NCI-H526 (cell line): ENCODE measurements around the gene ADAMTSL2.

ENCODE experiments used
- DNase-seq, 2 experiments: peaks; one replicate each; lab custom pipeline; 2025; lab: John Stamatoyannopoulos, UW

ADAMTSL2 gene

DNA sequence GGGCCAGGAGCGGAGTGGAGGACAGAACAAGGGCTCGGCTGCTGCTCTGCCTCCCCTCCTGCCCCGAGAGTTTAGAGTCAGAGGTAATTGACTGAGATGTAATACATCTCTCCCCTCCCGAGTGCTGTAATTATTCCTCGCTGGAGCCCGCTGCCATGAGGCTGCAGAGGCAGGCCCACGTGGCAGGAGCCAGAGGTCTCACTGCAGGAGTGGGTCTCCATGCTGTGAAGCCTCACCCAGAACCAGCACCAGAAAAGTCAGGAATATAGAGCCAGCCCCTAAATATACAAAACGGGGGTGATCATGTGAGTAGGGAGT lies 72.2 kb downstream of the ADAMTSL2 start:
- DNase-seq, result no peak

DNA sequence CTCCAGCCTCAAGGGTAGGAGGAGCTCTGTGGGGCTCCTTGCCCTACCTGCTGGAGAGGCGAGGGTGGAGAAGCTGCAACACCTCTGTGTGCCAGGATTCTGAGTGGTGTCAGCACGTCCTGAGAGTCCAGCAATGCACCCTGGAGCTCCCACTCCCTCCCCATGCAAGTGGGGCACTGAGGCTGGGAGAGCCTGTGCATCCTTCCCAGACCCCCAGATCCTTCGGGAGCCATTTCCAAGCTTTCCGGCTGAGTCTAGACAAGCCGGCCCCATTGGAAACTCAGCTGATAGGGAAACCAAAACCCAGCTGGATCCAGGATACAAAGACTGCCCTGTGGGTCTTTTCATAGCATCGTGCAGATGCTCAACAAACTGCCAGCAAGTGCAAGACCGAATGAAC lies 72.9 kb downstream of the ADAMTSL2 start:
- DNase-seq, result no peak

DNA sequence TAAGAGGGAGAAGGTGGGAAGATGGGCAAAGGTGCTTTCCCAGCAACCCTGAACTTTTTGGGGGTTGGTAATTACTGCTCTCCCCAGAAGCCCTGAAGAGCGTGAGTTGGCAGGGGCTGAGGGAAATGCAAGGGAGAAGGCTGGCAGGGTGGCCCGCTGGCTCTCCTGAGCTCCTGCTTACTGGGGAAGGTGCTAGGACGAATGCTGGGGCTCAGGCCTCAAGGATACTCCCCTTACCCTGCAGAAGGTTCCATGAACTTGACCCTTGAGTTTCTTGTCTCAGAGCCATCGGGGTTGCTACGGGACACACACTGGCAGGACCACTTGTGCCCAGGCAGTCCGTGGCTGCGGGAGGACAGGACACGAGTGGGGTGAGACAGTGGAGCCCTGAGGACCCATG lies 73.5 kb downstream of the ADAMTSL2 start:
- DNase-seq, result no peak

DNA sequence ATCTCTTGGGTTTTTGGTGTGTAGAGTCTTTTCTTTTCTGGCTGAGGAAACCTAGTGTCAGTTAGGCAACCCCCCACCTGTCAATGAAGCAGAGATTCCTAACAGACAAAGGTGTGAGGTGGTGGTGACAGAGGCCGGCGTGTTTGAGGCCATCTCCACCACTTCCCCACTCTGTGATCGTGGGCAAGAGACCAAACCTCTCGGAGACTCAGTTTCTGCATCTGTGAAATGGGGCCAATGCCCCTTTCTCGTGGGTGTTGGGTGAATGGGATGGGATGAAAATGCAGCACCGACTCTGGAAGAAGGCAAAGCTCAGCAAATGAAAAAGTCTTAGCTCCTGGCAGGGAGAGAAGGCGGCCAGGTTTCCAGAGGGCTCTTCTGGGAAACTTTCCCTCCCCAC lies 73.9 kb downstream of the ADAMTSL2 start:
- no peak for DNase-seq

DNA sequence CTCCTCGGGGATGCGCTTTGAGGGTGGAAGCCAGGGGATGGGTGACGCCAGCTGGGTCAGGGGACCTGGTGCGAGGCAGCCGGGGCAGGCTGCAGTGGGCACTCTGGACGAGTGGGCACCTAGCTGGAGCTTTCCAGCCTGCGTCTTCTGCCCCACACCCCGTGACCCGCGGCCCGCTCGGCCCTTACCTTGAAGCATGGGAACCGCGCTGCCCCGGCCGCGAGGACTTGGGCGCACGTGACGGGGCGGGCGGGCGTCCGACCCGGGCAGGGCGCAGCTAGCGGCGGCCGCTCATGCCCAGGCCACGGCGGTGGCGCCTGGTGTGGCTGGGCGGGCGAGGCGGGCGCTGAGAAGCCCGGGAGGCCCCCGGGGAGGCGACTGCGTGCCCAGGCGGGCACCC lies 74.4 kb downstream of the ADAMTSL2 start:
- peak in 1 of 2 experiments; percentile 43 for DNase-seq

DNA sequence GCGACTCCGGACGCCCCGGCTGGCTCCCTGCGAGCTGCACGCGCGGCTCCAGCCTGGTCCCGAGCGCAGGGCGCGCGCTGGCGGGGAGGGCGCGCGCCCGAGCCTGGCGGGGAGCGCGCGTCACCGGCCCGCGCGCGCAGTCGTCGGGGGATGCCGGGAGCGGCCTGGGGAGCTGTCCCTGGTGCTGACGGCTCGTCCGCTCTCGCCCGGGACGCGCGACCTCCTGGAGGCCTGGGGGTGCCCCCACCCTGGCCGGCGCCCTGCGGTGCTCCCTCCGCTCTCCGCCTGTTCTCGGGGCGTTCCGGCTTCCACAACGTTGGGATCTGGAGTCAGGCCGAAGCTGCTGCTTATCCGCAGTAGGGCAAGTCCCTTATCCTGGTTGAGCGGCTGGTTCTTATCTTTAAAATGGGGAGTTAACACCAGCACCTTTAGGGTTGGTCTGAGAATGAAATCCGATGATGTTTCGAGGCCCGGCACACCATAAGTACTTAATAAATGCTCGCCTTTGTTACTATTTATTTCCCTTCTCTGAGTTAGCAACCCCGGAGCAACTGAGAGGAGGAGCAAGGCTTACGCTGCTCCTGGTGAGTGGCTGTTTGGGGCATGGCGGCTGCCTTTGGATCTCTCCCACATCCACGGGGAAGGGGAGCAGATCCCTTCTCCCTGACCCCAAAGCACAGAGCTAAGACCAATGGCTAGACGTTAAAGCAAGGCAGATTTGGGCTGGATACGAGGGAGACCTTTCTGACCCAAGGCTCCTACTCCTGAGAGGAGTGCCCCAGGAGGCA lies 75.0 kb downstream of the ADAMTSL2 start, which contains the start of gene FAM163B:
FAM163B (minus strand) TSS at position 79 of the 788 bp plus-strand sequence. CDS start 29,166 bp downstream, outside the sequence.
- peak in 1 of 2 experiments; percentile 47 for DNase-seq

DNA sequence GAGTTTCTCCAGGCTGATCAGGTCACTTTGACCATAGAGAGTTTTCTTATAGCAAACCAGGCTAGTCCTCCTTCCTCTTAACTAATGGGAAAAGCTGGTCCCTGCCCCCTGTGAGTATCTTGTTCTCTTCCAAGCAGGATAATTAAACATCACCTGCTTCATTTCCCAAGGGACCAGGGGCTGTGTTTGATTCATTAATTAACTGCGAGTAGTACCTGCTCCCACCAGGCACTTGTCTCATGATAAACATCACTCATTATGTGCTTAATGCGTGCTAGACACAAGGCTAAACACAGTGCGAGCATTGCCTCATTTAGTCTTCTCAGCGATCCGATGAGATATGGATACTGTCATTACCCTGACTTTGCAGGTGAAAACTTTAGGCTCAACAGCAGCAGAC lies 76.3 kb downstream of the ADAMTSL2 start:
- peak; percentile 19 to 32 for DNase-seq

DNA sequence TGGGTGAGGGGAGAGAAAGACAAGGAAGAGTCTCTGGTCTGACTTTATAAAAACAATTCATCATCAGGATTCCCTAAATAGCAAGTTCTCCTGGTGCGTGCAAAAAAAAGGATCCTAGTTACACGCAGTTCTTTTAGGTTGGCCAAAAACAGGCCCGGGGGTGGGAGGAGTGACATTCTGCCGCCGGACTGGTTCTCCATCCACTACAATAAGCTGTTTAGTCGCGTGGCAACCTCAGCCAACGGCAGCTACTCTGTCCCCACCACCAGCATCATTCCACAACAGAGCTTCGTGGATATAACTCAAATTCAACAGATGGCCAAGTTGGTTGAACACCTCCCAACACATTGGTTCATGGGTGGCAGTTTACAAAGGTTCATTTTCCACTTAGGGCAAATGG lies 77.5 kb downstream of the ADAMTSL2 start:
- no peak for DNase-seq

DNA sequence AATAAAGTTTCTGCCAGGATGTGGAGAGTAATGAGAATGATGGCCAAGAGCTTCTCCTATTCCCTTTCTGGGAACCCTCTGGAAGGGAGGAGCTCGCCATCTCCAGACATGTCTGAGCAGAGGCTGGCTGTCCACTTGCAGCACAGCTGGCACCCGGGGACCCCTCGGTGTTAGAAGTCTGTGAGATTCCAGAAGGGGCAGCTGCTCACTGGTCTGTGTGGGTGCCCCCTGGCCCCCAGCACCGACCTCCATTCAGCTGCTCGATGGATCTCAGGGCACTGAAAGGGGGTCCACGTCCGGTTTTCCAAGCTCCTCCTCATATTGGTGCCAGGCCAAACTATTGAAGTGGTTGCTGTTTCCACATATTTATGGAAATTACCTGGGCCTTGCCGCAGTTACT lies 78.3 kb downstream of the ADAMTSL2 start:
- no peak for DNase-seq

DNA sequence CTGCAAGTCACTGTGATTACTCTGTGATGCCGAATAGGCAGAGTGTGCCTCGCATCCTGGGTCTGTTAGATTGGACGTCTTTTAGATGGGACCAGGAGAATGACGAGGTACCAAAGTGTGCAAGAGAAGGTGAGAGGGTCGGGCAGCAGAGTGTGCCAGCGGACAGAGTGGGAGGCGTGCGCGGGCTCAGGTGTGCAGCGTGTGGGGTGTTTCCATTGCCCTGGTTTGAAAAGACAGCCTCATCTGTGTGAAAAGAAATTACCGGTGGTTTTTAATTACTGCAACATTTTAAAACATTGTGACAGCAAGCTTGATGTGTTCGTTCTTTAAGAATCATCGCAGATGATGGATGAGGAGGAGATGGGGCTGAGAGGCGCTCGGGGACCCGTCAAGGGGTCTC lies 78.9 kb downstream of the ADAMTSL2 start:
- DNase-seq, result no peak

DNA sequence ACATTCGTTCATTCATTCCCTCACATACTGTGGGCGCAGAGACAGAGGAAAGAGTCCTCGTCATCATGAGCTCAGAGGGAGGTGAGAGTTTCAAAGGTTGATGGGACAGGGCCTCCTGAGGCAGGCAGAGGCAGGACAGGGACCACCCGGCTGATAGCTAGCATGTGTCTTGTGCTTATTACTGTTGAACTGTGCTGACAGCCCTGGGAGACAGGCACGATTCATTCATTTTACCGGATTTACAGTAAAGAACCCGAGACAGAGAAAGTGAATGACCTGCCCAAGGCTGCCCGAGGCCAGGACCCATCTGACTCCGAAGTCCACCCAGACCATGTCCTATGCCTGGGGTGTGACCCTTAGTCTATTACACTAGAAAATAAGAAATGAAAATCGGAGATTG lies 79.6 kb downstream of the ADAMTSL2 start:
- no peak for DNase-seq

DNA sequence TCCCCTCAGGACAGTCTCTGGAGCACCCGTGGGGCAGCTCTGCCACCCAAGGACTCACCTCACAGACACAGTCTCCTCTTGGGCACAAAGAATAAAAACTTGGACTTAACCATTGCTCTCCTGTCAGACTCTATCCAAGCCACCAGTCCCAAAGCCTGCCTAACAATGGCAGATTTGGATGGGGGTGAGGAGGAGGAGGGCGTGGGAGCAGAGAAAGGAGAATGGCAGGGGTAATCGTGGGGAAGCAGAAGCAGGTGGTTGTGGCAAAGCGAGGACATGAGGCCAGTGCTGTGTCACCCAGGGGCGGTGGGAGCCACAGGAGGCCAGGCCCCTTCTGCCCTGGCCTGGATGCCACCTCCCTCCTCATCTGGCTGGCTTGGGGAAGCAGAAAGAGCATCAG lies 80.2 kb downstream of the ADAMTSL2 start:
- no peak for DNase-seq

DNA sequence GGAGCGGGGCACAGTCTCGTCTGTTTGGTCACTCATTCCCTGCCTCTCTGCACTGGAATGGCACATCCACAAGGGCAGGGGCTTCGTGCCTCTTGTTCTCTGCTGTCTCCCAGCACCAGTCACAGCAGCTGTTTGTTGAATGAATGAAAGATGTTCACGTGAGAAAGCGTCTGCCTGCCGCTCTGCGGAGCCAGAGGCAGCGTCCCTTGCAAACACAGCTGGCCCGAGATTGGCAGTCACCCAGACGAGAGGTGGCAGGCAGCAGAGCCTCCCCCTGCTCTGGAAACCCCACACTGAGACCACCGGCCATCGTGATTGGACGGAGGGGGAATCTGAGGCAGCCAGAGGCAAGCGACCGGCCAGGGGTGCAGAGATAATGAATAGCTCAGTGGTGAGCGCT lies 80.7 kb downstream of the ADAMTSL2 start:
- no peak for DNase-seq

DNA sequence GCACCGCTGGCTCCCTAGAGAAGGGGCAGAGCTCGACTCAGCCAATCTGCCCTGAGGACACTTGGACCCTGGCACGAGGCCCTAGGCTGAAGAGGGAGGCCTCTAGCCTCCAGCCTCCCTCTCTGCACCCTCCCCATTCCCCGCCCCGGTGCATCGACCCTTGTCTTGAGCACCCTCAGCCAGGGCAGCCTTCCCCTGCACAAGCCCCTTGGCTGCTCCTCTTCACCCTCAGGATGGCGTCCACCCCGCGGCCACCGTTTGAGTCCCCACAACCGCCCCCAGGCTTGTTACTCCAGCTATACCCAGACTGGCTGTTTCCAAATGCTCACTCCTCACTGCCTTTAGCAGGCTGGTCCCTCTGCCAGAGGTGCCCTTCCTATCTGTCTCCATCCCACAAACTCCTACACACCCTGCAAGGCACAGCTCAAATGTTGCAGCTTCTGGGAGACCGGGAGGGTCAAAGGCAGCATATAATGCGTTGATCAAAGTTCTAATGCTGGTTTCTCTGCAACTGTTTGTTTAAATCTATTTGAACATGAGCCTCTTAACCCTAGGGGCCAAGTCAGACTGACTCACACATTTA lies 81.2 kb downstream of the ADAMTSL2 start:
- no peak for DNase-seq

DNA sequence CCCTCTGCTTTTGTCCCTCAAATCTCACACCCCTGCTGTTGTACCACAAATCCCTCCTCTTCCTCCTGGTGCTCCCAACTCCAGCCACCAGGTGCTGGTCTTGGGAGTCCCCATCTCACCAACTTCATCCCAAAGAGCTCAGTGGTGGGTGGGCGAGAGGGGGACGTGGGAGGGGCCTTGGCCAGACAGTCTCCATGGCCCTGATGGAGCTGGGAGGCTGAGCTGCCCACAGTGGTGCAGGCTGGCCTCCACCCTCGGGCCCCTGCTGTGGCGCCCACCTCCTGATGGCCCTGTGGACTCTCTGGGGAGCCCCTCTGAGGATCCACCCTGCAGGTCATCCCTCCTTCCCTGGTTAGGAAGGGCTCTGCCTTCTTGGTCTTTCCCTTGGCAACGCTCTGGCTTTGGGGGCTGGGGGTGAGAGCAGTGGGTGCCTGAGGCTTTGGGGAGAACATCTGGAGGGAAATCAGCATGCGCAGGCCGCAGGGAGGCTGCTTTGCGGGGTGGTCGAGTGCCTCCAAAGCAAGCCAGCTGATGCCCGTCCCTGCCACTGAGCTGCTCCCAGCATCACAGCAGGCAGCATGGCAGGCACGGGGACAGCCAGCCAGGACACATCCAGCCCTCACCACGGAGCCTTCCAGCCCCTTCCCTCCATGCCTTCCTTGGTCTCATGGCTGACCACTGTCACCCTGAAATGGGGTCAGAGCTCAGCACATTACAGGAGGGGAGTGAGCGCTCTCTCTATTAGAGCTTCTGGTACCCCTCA lies 82.3 kb downstream of the ADAMTSL2 start:
- DNase-seq, result no peak

DNA sequence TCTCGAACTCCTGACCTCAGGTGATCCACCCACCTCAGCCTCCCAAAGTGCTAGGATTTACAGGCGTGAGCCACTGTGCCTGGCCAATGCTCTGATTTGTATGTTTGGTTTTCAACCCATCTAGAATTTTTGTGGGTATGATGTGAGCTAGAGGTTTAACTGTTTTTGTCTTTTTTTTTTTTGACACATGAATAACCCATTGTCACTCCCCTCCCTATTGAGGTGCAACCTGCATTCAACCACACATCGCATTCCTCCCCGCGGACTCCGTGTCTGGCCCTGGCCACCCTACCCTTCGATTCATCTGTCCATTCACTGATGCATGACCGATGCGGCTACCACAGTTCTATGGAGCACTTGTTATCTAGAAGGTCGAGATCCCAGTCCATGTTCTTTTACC lies 84.2 kb downstream of the ADAMTSL2 start:
- no peak for DNase-seq

DNA sequence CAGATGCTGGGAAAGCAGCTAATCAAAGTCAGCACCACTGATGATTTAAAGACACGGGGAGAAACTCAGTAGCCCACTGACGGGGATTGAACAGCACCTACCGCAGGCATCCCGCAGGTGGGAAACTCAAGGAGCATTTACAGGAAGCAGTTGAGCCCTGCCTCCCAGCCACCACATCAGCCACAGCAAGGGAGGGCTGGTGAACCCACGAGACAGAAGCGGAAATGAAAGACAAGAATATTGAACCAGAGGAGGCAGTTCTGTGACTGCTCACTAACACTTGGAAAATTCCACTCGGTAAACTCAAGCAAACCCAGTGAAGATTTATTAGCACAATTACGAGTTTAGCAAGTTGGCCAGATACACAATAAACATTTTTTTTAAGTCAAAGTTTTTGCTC lies 85.3 kb downstream of the ADAMTSL2 start:
- no peak for DNase-seq

DNA sequence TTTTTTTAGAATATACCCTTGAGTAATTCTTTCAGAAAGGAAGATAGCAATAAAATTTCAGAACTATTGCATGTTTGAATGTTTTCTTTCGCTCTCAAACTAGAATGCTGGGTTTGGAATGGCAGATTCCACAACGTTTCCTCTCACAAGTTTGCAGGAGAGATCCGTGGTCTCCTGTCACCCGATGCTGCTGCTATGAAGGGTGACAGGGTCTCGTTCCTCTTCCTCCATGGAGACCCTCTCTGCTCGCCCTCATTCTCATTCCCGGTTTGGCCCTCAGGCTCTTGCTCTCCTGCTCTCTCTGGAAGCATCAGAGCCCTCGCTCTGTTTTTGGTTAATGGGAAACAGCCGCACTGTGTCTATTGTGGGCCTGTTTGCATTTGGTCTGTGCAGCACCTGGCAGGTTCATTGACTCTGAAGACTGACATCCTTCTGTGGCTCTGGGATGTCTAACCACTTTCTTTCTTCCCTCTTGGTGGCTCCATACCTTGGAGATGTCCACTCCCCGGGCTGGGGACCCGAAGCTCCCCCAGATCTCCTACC lies 87.3 kb downstream of the ADAMTSL2 start:
- DNase-seq, result no peak

DNA sequence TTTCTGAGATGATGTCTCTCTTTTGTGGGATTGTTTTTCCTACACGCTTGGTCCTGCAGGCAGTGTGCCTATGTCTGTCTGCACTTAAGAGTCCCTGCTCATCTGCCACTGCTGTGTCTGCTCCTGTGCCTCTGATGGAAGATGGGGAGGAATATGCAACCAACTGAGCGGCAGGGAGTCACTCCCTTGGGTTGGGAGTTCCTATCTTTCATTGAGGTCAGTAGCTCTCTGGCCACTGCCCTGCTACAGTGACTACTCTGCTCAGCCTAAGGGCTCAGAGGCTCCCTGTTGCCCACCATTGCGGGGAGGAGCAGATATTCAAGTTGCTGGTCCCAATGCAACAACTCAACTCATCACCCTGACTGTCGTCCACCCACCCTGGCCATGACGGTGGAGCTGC lies 88.1 kb downstream of the ADAMTSL2 start:
- no peak for DNase-seq
